OCI-LY3 (cell line): ENCODE results near the gene RGS9.
"Not testable (repeated sequence)": the region's sequence is repeated elsewhere in the genome, so short reads cannot be mapped to it uniquely, and the experiment has no call there.

ENCODE experiments used
- H2AFZ ChIP-seq: fragments of 200-600, 300-600 bp; shearing (Covaris generic); 2 replicates; pipeline ENCODE4 v1.6.0; 2014; ENCODE audit warnings: antibody characterized with exemption, low read depth, low read length
- H3K27ac ChIP-seq: fragments of 200-600, 300-600 bp; sonication (generic); 2 replicates; pipeline ENCODE4 v1.5.1; 2014; ENCODE audit warnings: mild to moderate bottlenecking, low read length, moderate library complexity, mixed read lengths
- H3K27me3 ChIP-seq: fragments of 200-600, 300-600 bp; sonication (generic); 2 replicates; pipeline ENCODE4 v1.6.1; 2014; ENCODE audit warnings: low read depth, low read length, mixed read lengths
- H3K36me3 ChIP-seq: fragments of 200-600, 300-600 bp; sonication (generic); replicated peaks from 2 replicates; pipeline ENCODE3; 2014; ENCODE audit warnings: low read depth, low read length, mixed read lengths
- H3K4me1 ChIP-seq: fragments of 300-600, 200-600 bp; sonication (generic); 2 replicates; pipeline ENCODE4 v1.6.1; 2014; ENCODE audit warnings: low read length, mixed read lengths
- H3K4me2 ChIP-seq: fragments of 200-600, 300-600 bp; sonication (generic); 2 replicates; pipeline ENCODE4 v1.6.1; 2014; ENCODE audit warnings: low read length, mixed read lengths
- H3K4me3 ChIP-seq: fragments of 300-600, 200-600 bp; sonication (generic); 2 replicates; pipeline ENCODE4 v1.5.1; 2014; ENCODE audit warnings: antibody characterized with exemption, mild to moderate bottlenecking, low read length, moderate library complexity
- H3K79me2 ChIP-seq: fragments of 300-600, 200-600 bp; shearing (Covaris generic); 2 replicates; pipeline ENCODE4 v1.6.1; 2014; ENCODE audit warnings: mild to moderate bottlenecking, low read length, mixed read lengths
- H3K9ac ChIP-seq: fragments of 300-600, 200-600 bp; shearing (Covaris generic); 2 replicates; pipeline ENCODE4 v1.6.0; 2014; ENCODE audit warnings: mild to moderate bottlenecking, low read length, moderate library complexity
- H3K9me3 ChIP-seq: fragments of 200-600, 300-600 bp; shearing (Covaris generic); 2 replicates; pipeline ENCODE4 v1.6.1; 2014; ENCODE audit warnings: low read length, mixed read lengths; ENCODE audit not compliant: insufficient read depth
- H4K20me1 ChIP-seq: fragments of 200-600, 300-600 bp; sonication (generic); 2 replicates; pipeline ENCODE4 v1.6.1; 2016; ENCODE audit warnings: low read length, mixed read lengths; ENCODE audit not compliant: insufficient read depth
- EZH2phosphoT487 ChIP-seq: fragments of 200-600 bp; shearing (Covaris generic); IDR thresholded peaks from 2 replicates; pipeline ENCODE4 v1.6.1; 2018; ENCODE audit warnings: antibody characterized with exemption, mixed run types, low read depth
- TF ChIP-seq, protein P1 (sequence below): fragments of 200-600, 300-600 bp; sonication (generic); IDR thresholded peaks from 2 replicates; pipeline ENCODE4 v1.5.1; 2014; ENCODE audit warnings: antibody characterized with exemption, low read length, low read depth

RGS9 gene

DNA sequence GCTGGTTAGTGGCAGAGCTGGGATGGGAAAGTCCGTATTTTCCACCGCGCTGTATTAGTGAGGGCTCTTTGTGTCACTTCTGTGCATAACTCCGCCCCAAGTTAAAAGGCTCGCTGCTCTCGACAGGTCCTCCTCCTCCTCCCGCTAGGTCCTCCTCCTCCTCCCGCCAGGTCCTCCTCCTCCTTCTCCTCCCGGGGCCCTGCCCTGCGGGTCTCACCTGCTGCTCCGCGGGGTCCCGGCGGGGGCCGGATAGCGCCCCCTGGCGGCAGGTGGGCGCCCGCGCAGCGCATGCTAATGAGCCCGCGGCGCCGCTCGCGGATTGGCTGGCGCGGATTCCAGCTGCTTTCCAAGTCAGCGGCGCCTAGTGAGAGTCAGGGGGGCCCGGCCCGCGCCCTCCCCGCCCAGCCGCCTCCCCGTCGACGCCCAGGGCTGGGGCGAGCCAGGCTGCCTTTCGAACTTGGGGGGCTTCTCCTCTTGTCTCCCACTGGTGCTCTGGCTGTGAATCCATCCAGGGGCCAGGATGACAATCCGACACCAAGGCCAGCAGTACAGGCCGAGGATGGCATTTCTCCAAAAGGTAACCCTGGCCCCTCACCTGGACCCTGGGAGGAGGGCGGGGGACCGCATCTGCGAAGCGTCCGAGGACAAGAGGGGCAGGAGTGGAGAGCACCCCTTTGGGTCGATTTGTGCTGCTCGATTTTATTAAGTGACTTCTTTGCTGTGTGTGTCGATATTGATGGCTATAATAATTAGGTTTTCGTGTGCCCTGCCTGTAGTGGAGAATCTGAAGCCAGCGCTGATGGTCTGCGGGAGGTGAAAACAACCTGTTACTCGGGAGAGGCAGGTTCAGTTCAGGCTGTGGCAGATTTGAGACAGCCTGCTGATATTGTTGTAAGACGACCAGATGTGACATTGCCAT is at the start of gene RGS9:
Gene RGS9 (plus strand): TSS at position 350 of the 919 bp plus-strand sequence. CDS start 171 bp downstream, at position 521.
- Histone ChIP-seq H3K4me1 (peaks cover 48% of the 10 kb centered on the region), H3K9ac (peak within 1 kb of the TSS; percentile 71), H3K4me3 (peak within 1 kb of the TSS; percentile 75), H4K20me1 (no peaks in the 10 kb centered on the region), H3K9me3 (no peaks in the 10 kb centered on the region), H3K79me2 (no peaks in the 10 kb centered on the region), H3K36me3 (no peaks in the 10 kb centered on the region), H2AFZ (peak within 1 kb of the TSS; percentile 79; the same call in 1 of the 2 replicates), H3K27me3 (no peaks in the 10 kb centered on the region; the same call in 1 of the 2 replicates), H3K4me2 (peak within 1 kb of the TSS; percentile 93), H3K27ac (peak within 1 kb of the TSS; percentile 42; the same call in 1 of the 2 replicates)
- TF ChIP-seq, protein P1, sequence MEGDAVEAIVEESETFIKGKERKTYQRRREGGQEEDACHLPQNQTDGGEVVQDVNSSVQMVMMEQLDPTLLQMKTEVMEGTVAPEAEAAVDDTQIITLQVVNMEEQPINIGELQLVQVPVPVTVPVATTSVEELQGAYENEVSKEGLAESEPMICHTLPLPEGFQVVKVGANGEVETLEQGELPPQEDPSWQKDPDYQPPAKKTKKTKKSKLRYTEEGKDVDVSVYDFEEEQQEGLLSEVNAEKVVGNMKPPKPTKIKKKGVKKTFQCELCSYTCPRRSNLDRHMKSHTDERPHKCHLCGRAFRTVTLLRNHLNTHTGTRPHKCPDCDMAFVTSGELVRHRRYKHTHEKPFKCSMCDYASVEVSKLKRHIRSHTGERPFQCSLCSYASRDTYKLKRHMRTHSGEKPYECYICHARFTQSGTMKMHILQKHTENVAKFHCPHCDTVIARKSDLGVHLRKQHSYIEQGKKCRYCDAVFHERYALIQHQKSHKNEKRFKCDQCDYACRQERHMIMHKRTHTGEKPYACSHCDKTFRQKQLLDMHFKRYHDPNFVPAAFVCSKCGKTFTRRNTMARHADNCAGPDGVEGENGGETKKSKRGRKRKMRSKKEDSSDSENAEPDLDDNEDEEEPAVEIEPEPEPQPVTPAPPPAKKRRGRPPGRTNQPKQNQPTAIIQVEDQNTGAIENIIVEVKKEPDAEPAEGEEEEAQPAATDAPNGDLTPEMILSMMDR: peak; percentile 79
- TF ChIP-seq EZH2phosphoT487: no peak

GRCh38 chr17:65088621-65089360 is 48.4 kb upstream of the RGS9 start:
- no peak overlapping the region for H2AFZ ChIP-seq
- H4K20me1 ChIP-seq: no peaks in the 10 kb centered on the region
- no peak overlapping the region for H3K9ac ChIP-seq
- H3K79me2 ChIP-seq: no peaks in the 10 kb centered on the region
- H3K27ac ChIP-seq: no peak overlapping the region
- H3K27me3 ChIP-seq: peaks cover 18% of the 10 kb centered on the region
- H3K9me3 ChIP-seq: no peaks in the 10 kb centered on the region
- no peaks in the 10 kb centered on the region for H3K36me3 ChIP-seq
- no peak for TF ChIP-seq EZH2phosphoT487
- TF ChIP-seq, protein P1: no peak
- no peak overlapping the region for H3K4me3 ChIP-seq
- H3K4me2 ChIP-seq: no peak overlapping the region
- H3K4me1 ChIP-seq: no peaks in the 10 kb centered on the region

GRCh38 chr17:65092262-65092661 is 44.9 kb upstream of the RGS9 start:
- no peaks in the 10 kb centered on the region for H4K20me1 ChIP-seq
- TF ChIP-seq, protein P1: no peak
- no peak for TF ChIP-seq EZH2phosphoT487
- no peak overlapping the region for H3K4me3 ChIP-seq
- H2AFZ ChIP-seq: no peak overlapping the region
- no peak overlapping the region for H3K27ac ChIP-seq
- H3K27me3 ChIP-seq: peaks cover 23% of the 10 kb centered on the region
- H3K4me2 ChIP-seq: no peak overlapping the region
- no peak overlapping the region for H3K9ac ChIP-seq
- no peaks in the 10 kb centered on the region for H3K9me3 ChIP-seq
- H3K36me3 ChIP-seq: no peaks in the 10 kb centered on the region
- no peaks in the 10 kb centered on the region for H3K79me2 ChIP-seq
- H3K4me1 ChIP-seq: no peaks in the 10 kb centered on the region

GRCh38 chr17:65092721-65093356 is 44.3 kb upstream of the RGS9 start:
- H3K9me3 ChIP-seq, H3K36me3 ChIP-seq, H3K4me1 ChIP-seq, H4K20me1 ChIP-seq, H3K4me2 ChIP-seq, H3K79me2 ChIP-seq, H3K9ac ChIP-seq, H3K27ac ChIP-seq, H3K4me3 ChIP-seq, H2AFZ ChIP-seq: not testable (repeated sequence)
- H3K27me3 ChIP-seq: peaks cover 24% of the 10 kb centered on the region
